ENCODE measurements around the gene SHISA8. TPM values are rescaled to one million over a fixed set of nuclear protein-coding genes. Genes with fewer than 3 reads are reported as not detected.

The SHISA8 gene
- total and polyA plus RNA-seq, 2 of the 13 experiments (the other 11 are each of a cell fraction or from before 2014, with no cell fraction given): not detected

GRCh38 chr22:41885116-41885515 lies 29.8 kb downstream of the SHISA8 start (continued):
- TF ChIP-seq KDM2A (CRISPR knock-in tag; IDR thresholded peaks at IDR 0.05; ENCODE audit: borderline replicate concordance, low read depth): no peak
- TF ChIP-seq POLR2AphosphoS2 (IDR thresholded peaks at IDR 0.05; ENCODE audit: low read depth, low read length): no peak
- no peak for TF ChIP-seq ZBTB2 (CRISPR knock-in tag; IDR thresholded peaks at IDR 0.05; ENCODE audit: low read depth)
- no peak for TF ChIP-seq JDP2 (CRISPR knock-in tag; IDR thresholded peaks at IDR 0.05; ENCODE audit: borderline replicate concordance)
- no peak for TF ChIP-seq NFIC (IDR thresholded peaks at IDR 0.05; ENCODE audit: low read length)

- no peak overlapping the region for H3K4me2 ChIP-seq (ENCODE audit: low read depth, low read length)
- WGBS (ENCODE audit: low lambda C conversion rate): 100% methylated on average over 2 of the region's 2 CpGs
- no peaks in the 10 kb centered on the region for H3K27me3 ChIP-seq (ENCODE audit: control insufficient read depth in 1 of 2, insufficient read depth in 2 of 2, low read length in 2 of 2)
- TF ChIP-seq CBX2 (IDR thresholded peaks at IDR 0.05; ENCODE audit: low read depth, low read length): no peak
- TF ChIP-seq CBX2 (CRISPR knock-in tag; IDR thresholded peaks at IDR 0.05; ENCODE audit: low read depth): no peak
- TF ChIP-seq HOXD1 (CRISPR knock-in tag; IDR thresholded peaks at IDR 0.05): no peak
- no peak for TF ChIP-seq KDM5A (IDR thresholded peaks at IDR 0.05; ENCODE audit: borderline replicate concordance, low read length)
- TF ChIP-seq, protein P1, sequence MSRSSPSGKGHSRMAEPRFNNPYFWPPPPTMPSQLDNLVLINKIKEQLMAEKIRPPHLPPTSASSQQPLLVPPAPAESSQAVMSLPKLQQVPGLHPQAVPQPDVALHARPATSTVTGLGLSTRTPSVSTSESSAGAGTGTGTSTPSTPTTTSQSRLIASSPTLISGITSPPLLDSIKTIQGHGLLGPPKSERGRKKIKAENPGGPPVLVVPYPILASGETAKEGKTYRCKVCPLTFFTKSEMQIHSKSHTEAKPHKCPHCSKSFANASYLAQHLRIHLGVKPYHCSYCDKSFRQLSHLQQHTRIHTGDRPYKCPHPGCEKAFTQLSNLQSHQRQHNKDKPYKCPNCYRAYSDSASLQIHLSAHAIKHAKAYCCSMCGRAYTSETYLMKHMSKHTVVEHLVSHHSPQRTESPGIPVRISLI (CRISPR knock-in tag; IDR thresholded peaks at IDR 0.05; ENCODE audit: borderline replicate concordance): no peak
- TF ChIP-seq TBL1XR1 (IDR thresholded peaks at IDR 0.05; ENCODE audit: borderline replicate concordance, low read length, partially characterized antibody): no peak
- TF ChIP-seq HES4 (CRISPR knock-in tag; IDR thresholded peaks at IDR 0.05; ENCODE audit: borderline replicate concordance): no peak
- TF ChIP-seq, protein P2, sequence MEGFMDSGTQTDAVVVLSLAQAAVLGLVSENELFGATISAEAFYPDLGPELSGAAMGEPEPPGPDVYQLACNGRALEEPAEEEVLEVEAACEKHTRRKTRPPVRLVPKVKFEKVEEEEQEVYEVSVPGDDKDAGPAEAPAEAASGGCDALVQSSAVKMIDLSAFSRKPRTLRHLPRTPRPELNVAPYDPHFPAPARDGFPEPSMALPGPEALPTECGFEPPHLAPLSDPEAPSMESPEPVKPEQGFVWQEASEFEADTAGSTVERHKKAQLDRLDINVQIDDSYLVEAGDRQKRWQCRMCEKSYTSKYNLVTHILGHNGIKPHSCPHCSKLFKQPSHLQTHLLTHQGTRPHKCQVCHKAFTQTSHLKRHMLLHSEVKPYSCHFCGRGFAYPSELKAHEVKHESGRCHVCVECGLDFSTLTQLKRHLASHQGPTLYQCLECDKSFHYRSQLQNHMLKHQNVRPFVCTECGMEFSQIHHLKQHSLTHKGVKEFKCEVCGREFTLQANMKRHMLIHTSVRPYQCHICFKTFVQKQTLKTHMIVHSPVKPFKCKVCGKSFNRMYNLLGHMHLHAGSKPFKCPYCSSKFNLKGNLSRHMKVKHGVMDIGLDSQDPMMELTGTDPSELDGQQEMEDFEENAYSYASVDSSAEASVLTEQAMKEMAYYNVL (CRISPR knock-in tag; IDR thresholded peaks at IDR 0.05; ENCODE audit: borderline replicate concordance): no peak
- ChIA-PET POLR2A (no interaction called here), CTCF (ENCODE audit: low intra/inter-chr PET ratio, low total read pairs) (no interaction called here)
- no peak for FAIRE-seq
- no peak overlapping the region for H3K4me3 ChIP-seq (replicated peaks in 1 of 3; ENCODE audit: insufficient read depth in 1 of 3, low read depth in 2 of 3, low read length in 3 of 3)
- no peak overlapping the region for H3K9ac ChIP-seq (ENCODE audit: insufficient read depth, low read depth, low read length)
- DNase-seq (ENCODE audit: low spot score): no peak
- H4K20me1 ChIP-seq (ENCODE audit: insufficient read depth, low read length): no peaks in the 10 kb centered on the region; the same call in 1 of the 2 replicates
- H3K9me3 ChIP-seq (ENCODE audit: low read length): no peaks in the 10 kb centered on the region
- peaks cover 43 to 97% of the 10 kb centered on the region in 2 experiments for H3K36me3 ChIP-seq (replicated peaks in 1 of 2; ENCODE audit: control insufficient read depth in 1 of 2, insufficient read depth in 2 of 2, low read length in 2 of 2)
- H2AFZ ChIP-seq (ENCODE audit: low read length): no peak overlapping the region
- H3K4me1 ChIP-seq (ENCODE audit: insufficient read depth, low read length): peaks cover 9% of the 10 kb centered on the region; the same call in 1 of the 2 replicates
- H3K27ac ChIP-seq (ENCODE audit: extremely low read length, insufficient read depth, low read length): no peak overlapping the region
- H3K79me2 ChIP-seq (ENCODE audit: insufficient read depth, low read length): no peaks in the 10 kb centered on the region
- in situ Hi-C loops (cut with HindIII; ENCODE audit: extremely low pct_ligation_motif_present, low pct_unique_long_range_greater_than_20kb) (no loop called here), intact Hi-C loops (cut with micrococcal nuclease; ENCODE audit: unreplicated experiment) (no loop called here)
- ATAC-seq: no peak
- no TSS peak for BruUV-seq (replicated peaks)
Observed at GRCh38 chr22:41883400-41883799, 31.5 kb downstream of the SHISA8 start.

All from HepG2 (cell line).